GM10266 (cell line): ENCODE data around the gene UPK1A.
A peak's percentile ranks its signal among the peaks of the same experiment; 100 is the strongest.

Experiments used
- DNase-seq: peaks from one replicate; pipeline ENCODE4 v3.0.0; 2012; ENCODE audit errors: extremely low spot score
- TF ChIP-seq, protein P1 (sequence below): IDR thresholded peaks from 2 replicates; pipeline ENCODE4 v1.5.1; 2012; ENCODE audit warnings: mild to moderate bottlenecking, low read depth; ENCODE audit not compliant: control insufficient read depth, insufficient read depth; ENCODE audit errors: missing control alignments

The UPK1A gene

GRCh38 chr19:35704218-35704617, 37.9 kb downstream of the UPK1A start, which contains the start of gene ZBTB32:
ZBTB32 (plus strand) TSS chr19:35704558; CDS start chr19:35714627, 10,069 bp downstream.
- TF ChIP-seq, protein P1, sequence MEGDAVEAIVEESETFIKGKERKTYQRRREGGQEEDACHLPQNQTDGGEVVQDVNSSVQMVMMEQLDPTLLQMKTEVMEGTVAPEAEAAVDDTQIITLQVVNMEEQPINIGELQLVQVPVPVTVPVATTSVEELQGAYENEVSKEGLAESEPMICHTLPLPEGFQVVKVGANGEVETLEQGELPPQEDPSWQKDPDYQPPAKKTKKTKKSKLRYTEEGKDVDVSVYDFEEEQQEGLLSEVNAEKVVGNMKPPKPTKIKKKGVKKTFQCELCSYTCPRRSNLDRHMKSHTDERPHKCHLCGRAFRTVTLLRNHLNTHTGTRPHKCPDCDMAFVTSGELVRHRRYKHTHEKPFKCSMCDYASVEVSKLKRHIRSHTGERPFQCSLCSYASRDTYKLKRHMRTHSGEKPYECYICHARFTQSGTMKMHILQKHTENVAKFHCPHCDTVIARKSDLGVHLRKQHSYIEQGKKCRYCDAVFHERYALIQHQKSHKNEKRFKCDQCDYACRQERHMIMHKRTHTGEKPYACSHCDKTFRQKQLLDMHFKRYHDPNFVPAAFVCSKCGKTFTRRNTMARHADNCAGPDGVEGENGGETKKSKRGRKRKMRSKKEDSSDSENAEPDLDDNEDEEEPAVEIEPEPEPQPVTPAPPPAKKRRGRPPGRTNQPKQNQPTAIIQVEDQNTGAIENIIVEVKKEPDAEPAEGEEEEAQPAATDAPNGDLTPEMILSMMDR, result no peak
- DNase-seq, result no peak

GRCh38 chr19:35708391-35708790, 42.1 kb downstream of the UPK1A start:
- TF ChIP-seq, protein P1, result no peak
- no peak for DNase-seq

DNA sequence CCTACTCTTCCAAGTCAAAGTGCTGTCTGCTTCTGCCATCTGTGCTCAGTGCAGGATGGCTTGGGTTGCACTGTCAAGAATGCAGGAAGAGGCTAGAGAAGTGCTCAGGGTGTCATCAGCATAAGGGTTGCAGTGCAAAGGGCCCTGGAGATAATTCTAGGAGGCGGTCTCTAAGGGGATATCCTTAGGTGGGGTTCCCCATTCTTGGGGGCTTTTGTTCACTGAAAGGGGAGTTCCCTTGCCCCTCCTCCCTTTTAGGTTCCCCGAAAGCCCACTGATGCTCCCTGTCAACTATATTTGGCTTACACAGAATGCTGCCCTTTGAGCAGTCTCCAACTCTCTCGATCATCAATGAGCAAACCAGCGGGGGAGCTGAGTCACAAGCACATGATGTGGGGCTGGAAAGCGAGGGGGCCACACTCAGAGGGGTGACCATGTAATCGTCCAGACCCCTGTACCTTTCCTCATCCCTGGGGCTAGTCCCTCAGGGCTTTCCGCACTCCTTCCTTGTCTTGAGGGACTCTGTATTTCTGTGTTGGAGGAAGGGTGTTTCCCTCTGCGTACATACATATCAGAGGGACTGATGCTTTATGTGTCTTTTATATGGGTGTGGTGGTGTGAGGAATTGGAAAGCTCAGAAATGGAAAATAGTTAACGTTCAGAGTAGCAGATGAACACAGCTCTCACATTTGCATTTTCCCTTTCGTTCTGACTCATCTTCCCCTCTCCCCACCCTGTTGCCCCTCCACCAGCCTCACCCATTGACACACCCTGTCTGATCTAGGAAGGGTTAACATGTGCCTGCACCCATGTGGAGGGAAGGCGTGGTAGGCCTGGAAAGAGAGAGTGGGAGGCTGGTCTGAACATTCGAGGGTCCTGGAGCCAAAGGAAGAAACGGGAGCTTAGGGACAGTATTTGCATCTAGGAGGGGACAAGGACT, 44.7 kb downstream of the UPK1A start:
- TF ChIP-seq, protein P1, result no peak
- DNase-seq, result peak; percentile 71

- TF ChIP-seq, protein P1, result no peak
- peak; percentile 86 for DNase-seq
These were observed 46.5 kb downstream of the UPK1A start for GRCh38 chr19:35712567-35713505.

DNA sequence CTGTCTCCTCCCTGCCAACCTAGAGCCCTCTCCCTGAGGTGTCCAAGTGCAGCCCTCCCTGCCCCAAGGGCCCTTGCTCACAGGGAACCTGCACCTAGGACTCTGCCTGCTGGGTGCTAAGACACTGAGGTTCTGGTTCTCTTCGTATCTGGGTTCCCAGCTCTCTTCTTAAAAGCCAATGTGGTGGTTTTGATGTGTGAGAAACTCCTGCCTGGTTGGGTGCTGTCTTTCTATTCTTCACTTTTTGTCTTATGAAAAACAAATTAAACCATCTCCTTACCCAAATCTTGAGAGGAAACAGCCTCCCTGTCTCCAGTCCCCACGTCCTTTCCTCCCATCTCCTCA, 47.2 kb downstream of the UPK1A start:
- no peak for DNase-seq
- TF ChIP-seq, protein P1, result no peak

DNA sequence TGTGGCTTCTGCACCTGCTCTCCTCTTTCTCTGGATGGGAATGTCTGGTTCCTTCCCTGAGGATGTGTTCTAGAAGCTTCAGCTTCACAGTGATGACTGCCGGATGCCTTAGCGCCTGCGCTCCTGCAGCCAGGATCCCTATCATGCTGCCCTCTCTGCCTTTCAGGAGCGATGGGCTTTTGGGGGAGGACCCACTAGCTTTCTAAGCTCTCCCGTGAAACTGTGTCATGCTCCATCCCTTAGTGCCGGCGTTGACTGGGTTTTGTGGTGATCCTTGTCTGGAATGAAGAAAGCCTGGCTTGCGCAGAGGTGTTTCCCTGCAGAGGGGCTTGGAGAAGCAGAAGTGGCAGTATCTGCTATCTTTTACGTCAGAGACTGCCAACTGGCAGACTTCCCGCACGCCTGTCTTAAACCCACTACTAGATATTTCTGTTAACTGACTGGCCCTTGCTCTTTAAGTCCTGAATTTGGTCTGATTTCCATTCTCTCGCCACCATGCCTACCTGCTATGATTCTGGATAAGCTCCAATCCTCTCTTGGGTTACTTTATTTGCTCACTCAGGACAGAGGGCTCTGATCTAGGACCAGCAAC, 47.7 kb downstream of the UPK1A start:
- DNase-seq, result no peak
- TF ChIP-seq, protein P1, result no peak
